ENCODE data around the gene CNGA3. TPM values are rescaled to one million over a fixed set of nuclear protein-coding genes. Genes with fewer than 3 reads are reported as not detected.
"Not testable (repeated sequence)": the region's sequence is repeated elsewhere in the genome, so short reads cannot be mapped to it uniquely, and the experiment has no call there.

The CNGA3 gene
- total and polyA plus RNA-seq, 7 experiments from 2014 or later = not detected

- ATAC-seq = no peak
- H3K4me3 Mint-ChIP-seq = no peak overlapping the region
- Histone ChIP-seq H3K4me1 (ENCODE audit: control insufficient read depth in 2 of 2, insufficient read depth in 2 of 2, low read length in 2 of 2) (no peaks in the 10 kb centered on the region), H3K4me3 (ENCODE audit: low read length) (no peak overlapping the region), H3K27me3 (ENCODE audit: control insufficient read depth in 2 of 2, insufficient read depth in 2 of 2, low read length in 2 of 2) (no peaks in the 10 kb centered on the region), H3K36me3 (ENCODE audit: control insufficient read depth in 2 of 3, insufficient read depth in 3 of 3, low read length in 3 of 3) (no peaks in the 10 kb centered on the region), H3K9me3 (ENCODE audit: control insufficient read depth in 2 of 3, low read length in 3 of 3) (no peaks in the 10 kb centered on the region), H3K27ac (ENCODE audit: low read depth, low read length) (no peak overlapping the region)
- peaks cover 3 to 35% (median 16%) of the 10 kb centered on the region in 5 donors for H3K27me3 Mint-ChIP-seq
- H3K9me3 Mint-ChIP-seq = no peaks in the 10 kb centered on the region
- ChIA-PET CTCF (interaction anchor here (0.5 kb wide), 1 partner anchor 34 kb away, joined by 3 read pairs; no protein-coding TSS in a partner anchor), POLR2A (no interaction called here)
- H3K27ac Mint-ChIP-seq = no peak overlapping the region
- no peak for DNase-seq
- no peaks in the 10 kb centered on the region for H3K36me3 Mint-ChIP-seq
- intact Hi-C loops (cut with micrococcal nuclease) = no loop called here
- no peaks in the 10 kb centered on the region for H3K4me1 Mint-ChIP-seq
These were observed 59.0 kb downstream of the CNGA3 start for GRCh38 chr2:98405301-98405700.

DNA sequence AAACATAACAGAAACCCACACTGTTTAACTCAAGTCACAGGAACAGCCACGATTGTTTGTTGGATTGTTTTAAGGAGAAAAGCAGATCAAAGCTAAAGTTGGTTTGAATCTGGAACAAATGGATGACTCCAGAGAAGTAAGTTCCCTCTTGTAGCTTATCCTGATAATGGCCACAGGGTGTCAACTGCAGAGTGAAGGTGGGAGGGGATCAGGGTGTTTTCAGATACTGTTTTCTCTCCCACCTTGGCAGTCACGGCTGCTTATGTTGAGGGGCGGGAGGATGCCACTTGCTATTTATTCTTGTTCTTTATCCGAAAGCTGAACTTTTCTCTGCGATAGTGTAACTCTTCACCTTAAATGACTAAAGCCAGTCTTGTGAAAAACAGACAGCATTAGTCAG lies 61.9 kb downstream of the CNGA3 start:
- Mint-ChIP-seq H3K27ac (no peak overlapping the region), H3K36me3 (no peaks in the 10 kb centered on the region), H3K9me3 (no peaks in the 10 kb centered on the region), H3K4me3 (no peak overlapping the region), H3K4me1 (peaks cover 3 to 6% (median 5%) of the 10 kb centered on the region in 7 donors), H3K27me3 (peaks cover 0 to 11% (median 0%) of the 10 kb centered on the region in 5 donors)
- Histone ChIP-seq H3K27me3 (ENCODE audit: control insufficient read depth in 2 of 2, insufficient read depth in 2 of 2, low read length in 2 of 2) (no peaks in the 10 kb centered on the region), H3K4me1 (ENCODE audit: control insufficient read depth in 2 of 2, insufficient read depth in 2 of 2, low read length in 2 of 2) (peaks cover 0 to 5% of the 10 kb centered on the region in 2 donors), H3K27ac (ENCODE audit: low read depth, low read length) (no peak overlapping the region), H3K4me3 (ENCODE audit: low read length) (no peak overlapping the region), H3K9me3 (ENCODE audit: control insufficient read depth in 2 of 3, low read length in 3 of 3) (no peaks in the 10 kb centered on the region), H3K36me3 (ENCODE audit: control insufficient read depth in 2 of 3, insufficient read depth in 3 of 3, low read length in 3 of 3) (no peaks in the 10 kb centered on the region)
- DNase-seq (no peak), ATAC-seq (no peak)
- ChIA-PET CTCF (interaction anchor here (0.6 to 1.1 kb wide), 3 partner anchors 127 to 429 kb away, joined by 3 to 4 read pairs (median 4); no protein-coding TSS in a partner anchor), POLR2A (interaction anchor here (0.7 kb wide), 1 partner anchor 71 kb away, joined by 5 read pairs; no protein-coding TSS in a partner anchor)
- intact Hi-C loops (cut with micrococcal nuclease) = no loop called here

GRCh38 chr2:98412751-98413458 lies 66.6 kb downstream of the CNGA3 start:
- no peaks in the 10 kb centered on the region for H3K27me3 ChIP-seq (ENCODE audit: control insufficient read depth in 2 of 2, insufficient read depth in 2 of 2, low read length in 2 of 2)
- no peak overlapping the region for H3K27ac ChIP-seq (ENCODE audit: low read depth, low read length)
- H3K27me3 Mint-ChIP-seq = peaks cover 0 to 6% (median 0%) of the 10 kb centered on the region in 5 donors
- no peak overlapping the region for H3K4me3 Mint-ChIP-seq
- peaks cover 0 to 7% (median 2%) of the 10 kb centered on the region in 11 donors for H3K9me3 Mint-ChIP-seq
- H3K27ac Mint-ChIP-seq = peak overlapping the region in 2 of 9 donors; percentile 44 to 46
- ChIA-PET POLR2A (interaction anchor here (0.5 to 1.4 kb wide), 3 partner anchors 51 to 112 kb away, joined by 3 to 4 read pairs (median 3); no protein-coding TSS in a partner anchor), CTCF (interaction anchor here (0.7 to 2.6 kb wide), 20 partner anchors 10 to 1333 kb away, joined by 3 to 23 read pairs (median 3); no protein-coding TSS in a partner anchor)
- intact Hi-C loops (cut with micrococcal nuclease) = loop anchor here (1.0 to 2.0 kb wide), 15 partner anchors 25 to 654 kb away; partner anchors contain the start of gene INPP4A (in 1 of the 2)
- peaks cover 4 to 14% (median 6%) of the 10 kb centered on the region in 7 donors for H3K4me1 Mint-ChIP-seq
- H3K9me3 ChIP-seq (ENCODE audit: control insufficient read depth in 2 of 3, low read length in 3 of 3) = no peaks in the 10 kb centered on the region
- no peaks in the 10 kb centered on the region for H3K36me3 ChIP-seq (ENCODE audit: control insufficient read depth in 2 of 3, insufficient read depth in 3 of 3, low read length in 3 of 3)
- DNase-seq = peak in 8 of 9 donors; percentile 48 to 80 (median 72)
- peaks cover 0 to 6% (median 0%) of the 10 kb centered on the region in 5 donors for H3K36me3 Mint-ChIP-seq
- H3K4me1 ChIP-seq (ENCODE audit: control insufficient read depth in 2 of 2, insufficient read depth in 2 of 2, low read length in 2 of 2) = peaks cover 0 to 5% of the 10 kb centered on the region in 2 donors
- no peak overlapping the region for H3K4me3 ChIP-seq (ENCODE audit: low read length)
- peak; percentile 97 for ATAC-seq

DNA sequence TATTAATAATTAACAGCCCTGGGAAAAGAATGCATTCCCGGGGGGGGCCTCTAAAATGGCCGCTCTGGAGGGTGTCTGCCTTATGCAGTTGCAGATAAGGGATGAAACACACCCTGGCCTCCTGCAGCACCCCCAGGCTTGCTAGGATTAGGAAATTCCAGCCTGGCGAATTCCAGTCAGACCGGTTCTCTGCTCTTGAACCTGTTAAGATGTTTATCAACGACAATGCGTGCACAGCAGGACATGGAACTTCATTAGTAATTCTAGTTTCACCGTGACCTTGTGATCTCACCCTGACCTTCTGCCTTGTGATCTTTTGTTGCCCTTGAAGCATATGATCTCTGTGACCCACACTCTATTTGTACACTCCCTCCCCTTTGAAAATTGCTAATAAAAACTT lies 68.0 kb downstream of the CNGA3 start:
- H3K27ac ChIP-seq (ENCODE audit: low read depth, low read length); H3K4me3 ChIP-seq (ENCODE audit: low read length); H3K27ac Mint-ChIP-seq; H3K9me3 ChIP-seq (ENCODE audit: control insufficient read depth in 2 of 3, low read length in 3 of 3); H3K36me3 Mint-ChIP-seq; DNase-seq; POLR2A ChIA-PET; H3K27me3 Mint-ChIP-seq; H3K36me3 ChIP-seq (ENCODE audit: control insufficient read depth in 2 of 3, insufficient read depth in 3 of 3, low read length in 3 of 3); ATAC-seq; H3K9me3 Mint-ChIP-seq; H3K4me3 Mint-ChIP-seq; intact Hi-C loops (cut with micrococcal nuclease); H3K27me3 ChIP-seq (ENCODE audit: control insufficient read depth in 2 of 2, insufficient read depth in 2 of 2, low read length in 2 of 2); H3K4me1 ChIP-seq (ENCODE audit: control insufficient read depth in 2 of 2, insufficient read depth in 2 of 2, low read length in 2 of 2): not testable (repeated sequence)
- H3K4me1 Mint-ChIP-seq = peaks cover 4 to 14% (median 6%) of the 10 kb centered on the region in 7 donors
- CTCF ChIA-PET = interaction anchor here (1.3 to 2.6 kb wide), 2 partner anchors 66 to 101 kb away, joined by 4 to 9 read pairs; no protein-coding TSS in a partner anchor

GRCh38 chr2:98415719-98416248 lies 69.5 kb downstream of the CNGA3 start:
- H3K36me3 ChIP-seq (ENCODE audit: control insufficient read depth in 2 of 3, insufficient read depth in 3 of 3, low read length in 3 of 3); H3K27me3 ChIP-seq (ENCODE audit: control insufficient read depth in 2 of 2, insufficient read depth in 2 of 2, low read length in 2 of 2); H3K4me3 ChIP-seq (ENCODE audit: low read length); H3K4me1 ChIP-seq (ENCODE audit: control insufficient read depth in 2 of 2, insufficient read depth in 2 of 2, low read length in 2 of 2); H3K9me3 ChIP-seq (ENCODE audit: control insufficient read depth in 2 of 3, low read length in 3 of 3); H3K27me3 Mint-ChIP-seq; H3K36me3 Mint-ChIP-seq; intact Hi-C loops (cut with micrococcal nuclease); H3K9me3 Mint-ChIP-seq; H3K27ac ChIP-seq (ENCODE audit: low read depth, low read length); ATAC-seq: not testable (repeated sequence)
- peak in 5 of 9 donors; percentile 1 to 13 (median 9) for DNase-seq
- H3K27ac Mint-ChIP-seq = peak overlapping the region in 3 of 9 donors; percentile 38 to 75 (median 59)
- ChIA-PET CTCF (interaction anchor here (0.6 to 2.2 kb wide), 7 partner anchors 14 to 383 kb away, joined by 3 to 10 read pairs (median 4); no protein-coding TSS in a partner anchor), POLR2A (interaction anchor here (0.6 kb wide), 1 partner anchor 120 kb away, joined by 5 read pairs; no protein-coding TSS in a partner anchor)
- peaks cover 4 to 14% (median 6%) of the 10 kb centered on the region in 7 donors for H3K4me1 Mint-ChIP-seq
- peak overlapping the region in 5 of 10 donors; percentile 7 to 46 (median 23) for H3K4me3 Mint-ChIP-seq

DNA sequence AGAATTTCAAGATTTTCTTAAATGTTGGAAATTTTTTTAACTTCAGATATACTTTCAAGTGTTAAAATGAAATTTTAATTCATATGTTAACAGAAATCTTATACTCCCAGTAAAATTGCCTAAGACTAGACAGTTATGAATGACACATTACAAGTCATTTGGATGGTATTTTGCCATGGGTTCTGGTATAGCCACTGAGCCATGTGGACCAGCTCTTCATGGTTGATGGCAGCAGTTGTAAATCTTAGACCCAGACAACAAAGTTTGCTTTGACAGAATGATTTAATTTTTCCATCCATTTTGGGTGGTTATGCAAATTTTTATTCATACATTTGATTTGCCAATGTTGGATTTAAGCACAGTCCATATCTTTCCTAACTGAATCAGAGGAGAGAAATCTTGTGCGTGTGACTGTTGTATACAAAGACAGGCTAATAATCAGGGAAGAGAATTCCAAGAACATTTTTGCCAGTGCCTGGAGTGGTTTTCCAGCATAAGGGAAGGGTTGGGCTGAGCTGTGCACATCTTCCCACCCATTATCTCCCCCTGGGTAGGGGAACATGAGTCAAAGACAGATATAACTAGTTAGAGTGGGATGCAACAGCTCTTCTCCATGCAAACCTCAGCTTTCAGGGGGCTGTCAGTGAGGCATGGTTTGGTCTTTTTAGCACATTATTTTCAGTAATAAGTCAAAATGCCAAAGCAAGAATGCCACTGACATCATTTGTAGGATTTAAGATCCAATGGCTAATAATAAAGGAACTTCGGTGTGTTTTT lies 70.3 kb downstream of the CNGA3 start:
- DNase-seq = no peak
- peaks cover 0 to 12% (median 0%) of the 10 kb centered on the region in 5 donors for H3K36me3 Mint-ChIP-seq
- CTCF ChIA-PET = interaction anchor here (0.6 to 2.2 kb wide), 4 partner anchors 13 to 156 kb away, joined by 3 to 10 read pairs (median 4); no protein-coding TSS in a partner anchor

More for the DNA sequence above, 70.3 kb downstream of the CNGA3 start:
- intact Hi-C loops (cut with micrococcal nuclease) = no loop called here
- Histone ChIP-seq H3K27ac (ENCODE audit: low read depth, low read length) (no peak overlapping the region), H3K4me3 (ENCODE audit: low read length) (no peak overlapping the region), H3K36me3 (ENCODE audit: control insufficient read depth in 2 of 3, insufficient read depth in 3 of 3, low read length in 3 of 3) (no peaks in the 10 kb centered on the region), H3K4me1 (ENCODE audit: control insufficient read depth in 2 of 2, insufficient read depth in 2 of 2, low read length in 2 of 2) (peaks cover 0 to 5% of the 10 kb centered on the region in 2 donors), H3K27me3 (ENCODE audit: control insufficient read depth in 2 of 2, insufficient read depth in 2 of 2, low read length in 2 of 2) (no peaks in the 10 kb centered on the region), H3K9me3 (ENCODE audit: control insufficient read depth in 2 of 3, low read length in 3 of 3) (no peaks in the 10 kb centered on the region)
- peak overlapping the region in 1 of 9 donors; percentile 36 for H3K27ac Mint-ChIP-seq
- POLR2A ChIA-PET = interaction anchor here (0.6 kb wide), 1 partner anchor 119 kb away, joined by 5 read pairs; no protein-coding TSS in a partner anchor
- H3K9me3 Mint-ChIP-seq = peaks cover 0 to 11% (median 6%) of the 10 kb centered on the region in 11 donors
- H3K4me1 Mint-ChIP-seq = peaks cover 4 to 14% (median 6%) of the 10 kb centered on the region in 7 donors
- no peak for ATAC-seq
- no peak overlapping the region for H3K4me3 Mint-ChIP-seq
- H3K27me3 Mint-ChIP-seq = peaks cover 0 to 3% (median 0%) of the 10 kb centered on the region in 5 donors

All from naive thymus-derived CD4-positive, alpha-beta T cell (primary cell).